Measurements from ENCODE around the gene DPP8. TPM values are rescaled to one million over a fixed set of nuclear protein-coding genes. Genes with fewer than 3 reads are reported as not detected.

The DPP8 gene
- total RNA-seq, 1 donor from 2014 or later = 39.0 TPM

- peaks cover 65% of the 10 kb centered on the region for H3K79me2 ChIP-seq (ENCODE audit: low read depth)
- H4K20me1 ChIP-seq (ENCODE audit: low read depth) = peaks cover 9% of the 10 kb centered on the region
- H3K9me3 ChIP-seq (ENCODE audit: low read depth) = no peaks in the 10 kb centered on the region
- H3K27me3 ChIP-seq = no peaks in the 10 kb centered on the region
- Mint-ChIP-seq H3K36me3 (peaks cover 4% of the 10 kb centered on the region), H3K9me3 (no peaks in the 10 kb centered on the region), H3K27ac (peak overlapping the region; percentile 100), H3K4me3 (peak overlapping the region; percentile 80), H3K27me3 (ENCODE audit: insufficient read depth, low read depth) (no peaks in the 10 kb centered on the region), H3K4me1 (peaks cover 83% of the 10 kb centered on the region)
- no peak overlapping the region for H2AFZ ChIP-seq (replicated peaks)
- DNase-seq (ENCODE audit: low spot score) = peak; percentile 86
- peaks cover 82% of the 10 kb centered on the region for H3F3A ChIP-seq (ENCODE audit: low read depth)
- peaks cover 83% of the 10 kb centered on the region for H3K4me1 ChIP-seq
- H3K4me3 ChIP-seq = peak overlapping the region; percentile 36
- peak overlapping the region; percentile 97 for H3K27ac ChIP-seq
- no peaks in the 10 kb centered on the region for H3K36me3 ChIP-seq
- no peak for TF ChIP-seq EZH2phosphoT487 (IDR thresholded peaks at IDR 0.05)
- no peak for TF ChIP-seq CTCF (IDR thresholded peaks at IDR 0.05)
- TF ChIP-seq EZH2 (IDR thresholded peaks at IDR 0.05) = no peak
- H3K9ac ChIP-seq = no peak overlapping the region
- H3K4me2 ChIP-seq = peak overlapping the region; percentile 70
Observed at GRCh38 chr15:65416845-65417416, 100.6 kb downstream of the DPP8 start.

DNA sequence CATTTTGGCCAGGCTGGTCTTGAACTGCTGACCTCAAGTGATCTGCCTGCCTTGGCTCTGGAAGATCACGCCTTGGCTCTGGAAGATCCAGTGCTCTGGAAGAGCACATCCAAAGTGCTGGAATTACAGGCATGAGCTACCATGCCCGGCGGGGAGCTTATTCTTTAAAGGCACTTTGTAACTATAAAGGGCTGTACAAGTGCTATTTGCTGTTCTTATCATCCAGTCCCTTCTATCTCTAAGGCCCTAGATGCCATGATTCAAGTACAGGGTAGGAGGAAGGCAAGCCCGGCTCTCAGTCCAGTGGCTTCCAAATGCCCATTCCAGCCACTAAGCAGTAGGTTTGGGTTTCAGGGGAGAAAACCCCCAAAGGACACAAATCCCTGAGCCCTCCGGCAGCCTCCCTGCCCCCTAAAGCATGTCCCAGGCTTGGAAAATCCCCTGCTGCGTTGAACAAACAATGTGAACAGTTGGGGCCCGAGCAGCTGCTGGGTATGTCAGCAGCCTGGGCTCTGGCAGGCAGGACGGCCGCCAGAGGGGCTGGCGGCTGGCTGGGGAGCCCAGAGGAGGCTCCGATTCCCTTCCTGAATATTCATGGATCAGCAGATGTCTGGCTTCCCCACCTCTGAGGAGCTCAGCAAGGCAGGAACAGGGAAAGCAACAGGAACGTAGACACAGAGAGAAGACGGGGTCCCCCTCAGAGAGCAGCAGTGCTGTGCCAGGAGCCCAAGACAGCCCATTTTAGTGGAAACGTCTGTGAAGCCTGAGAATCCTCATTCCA, 102.5 kb downstream of the DPP8 start:
- Mint-ChIP-seq H3K27ac (peak overlapping the region; percentile 97), H3K4me3 (peak overlapping the region; percentile 75), H3K4me1 (peaks cover 86% of the 10 kb centered on the region), H3K36me3 (peaks cover 10% of the 10 kb centered on the region), H3K9me3 (no peaks in the 10 kb centered on the region), H3K27me3 (ENCODE audit: insufficient read depth, low read depth) (no peaks in the 10 kb centered on the region)
- Histone ChIP-seq H3K4me1 (peaks cover 92% of the 10 kb centered on the region), H3K4me3 (peak overlapping the region; percentile 35), H3K9me3 (ENCODE audit: low read depth) (no peaks in the 10 kb centered on the region), H3K27me3 (no peaks in the 10 kb centered on the region), H2AFZ (replicated peaks) (no peak overlapping the region), H3K79me2 (ENCODE audit: low read depth) (peaks cover 59% of the 10 kb centered on the region), H3F3A (ENCODE audit: low read depth) (peaks cover 77% of the 10 kb centered on the region), H3K27ac (peak overlapping the region; percentile 92), H3K9ac (no peak overlapping the region), H3K36me3 (no peaks in the 10 kb centered on the region), H4K20me1 (ENCODE audit: low read depth) (peaks cover 9% of the 10 kb centered on the region), H3K4me2 (peak overlapping the region; percentile 75)
- TF ChIP-seq CTCF (IDR thresholded peaks at IDR 0.05) (peak; percentile 25), EZH2phosphoT487 (IDR thresholded peaks at IDR 0.05) (no peak), EZH2 (IDR thresholded peaks at IDR 0.05) (no peak)
- peak; percentile 95 for DNase-seq (ENCODE audit: low spot score)

DNA sequence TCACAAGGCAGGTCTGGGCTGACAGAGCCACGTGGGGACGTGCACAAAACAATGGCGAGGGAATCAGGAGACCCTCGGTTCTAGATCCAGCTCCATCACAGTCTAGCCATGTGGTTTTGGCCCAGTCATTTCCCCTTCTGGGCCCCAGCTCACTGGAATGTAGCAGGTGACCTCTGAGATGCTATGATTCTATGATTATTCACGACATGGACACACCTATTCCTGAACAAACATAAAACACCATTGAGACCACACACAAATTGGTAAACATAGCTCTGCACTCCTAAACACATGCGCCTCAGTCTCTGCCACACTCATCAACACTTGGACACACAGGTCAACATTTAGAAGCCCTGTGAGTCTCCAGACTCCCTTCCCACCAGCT, 103.7 kb downstream of the DPP8 start:
- peaks cover 79% of the 10 kb centered on the region for H3K4me1 ChIP-seq
- peaks cover 77% of the 10 kb centered on the region for H3K4me1 Mint-ChIP-seq
- no peak for TF ChIP-seq CTCF (IDR thresholded peaks at IDR 0.05)
- no peak for TF ChIP-seq EZH2phosphoT487 (IDR thresholded peaks at IDR 0.05)
- TF ChIP-seq EZH2 (IDR thresholded peaks at IDR 0.05) = no peak

More for the DNA sequence above, 103.7 kb downstream of the DPP8 start:
- H3K9me3 Mint-ChIP-seq = no peaks in the 10 kb centered on the region
- Histone ChIP-seq H3K9me3 (ENCODE audit: low read depth) (no peaks in the 10 kb centered on the region), H3K4me2 (peak overlapping the region; percentile 75), H3K27me3 (no peaks in the 10 kb centered on the region), H3K9ac (no peak overlapping the region), H3K27ac (no peak overlapping the region), H3F3A (ENCODE audit: low read depth) (peaks cover 67% of the 10 kb centered on the region), H2AFZ (replicated peaks) (no peak overlapping the region), H4K20me1 (ENCODE audit: low read depth) (peaks cover 9% of the 10 kb centered on the region), H3K36me3 (no peaks in the 10 kb centered on the region), H3K79me2 (ENCODE audit: low read depth) (peaks cover 46% of the 10 kb centered on the region), H3K4me3 (no peak overlapping the region)
- DNase-seq (ENCODE audit: low spot score) = no peak
- no peaks in the 10 kb centered on the region for H3K27me3 Mint-ChIP-seq (ENCODE audit: insufficient read depth, low read depth)
- no peak overlapping the region for H3K4me3 Mint-ChIP-seq
- peaks cover 10% of the 10 kb centered on the region for H3K36me3 Mint-ChIP-seq
- H3K27ac Mint-ChIP-seq = no peak overlapping the region

All from neural progenitor cell (in vitro differentiated cells).